Keratinocyte (primary cell): ENCODE results near the gene GDF3. TPM values are rescaled to one million over a fixed set of nuclear protein-coding genes. Genes with fewer than 3 reads are reported as not detected.

ENCODE experiments used
- DNase-seq: peaks from one replicate; pipeline ENCODE4 v3.0.0-alpha.2; 2011; ENCODE audit warnings: low read depth, missing footprints, low spot score
- FAIRE-seq: peaks from 2 replicates; lab custom pipeline; 2011; peaks lifted over from hg19 to GRCh38; lab: Jason Lieb, UNC
- H2AFZ ChIP-seq: 2 replicates; pipeline ENCODE4 v1.6.0; 2012; ENCODE audit warnings: low read length, control low read depth, inconsistent platforms; ENCODE audit not compliant: control insufficient read depth
- H3K27ac ChIP-seq: 2 replicates; pipeline ENCODE4 v1.5.1; 2011; ENCODE audit warnings: low read length; ENCODE audit not compliant: control insufficient read depth, insufficient read depth
- H3K27me3 ChIP-seq: 3 replicates; pipeline ENCODE4 v1.6.0; 2011; ENCODE audit warnings: low read length; ENCODE audit not compliant: control insufficient read depth, insufficient read depth; ENCODE audit errors: extremely low read depth
- H3K36me3 ChIP-seq, 2 experiments: 2 replicates in 1 of 2; 3 replicates in 1 of 2; pipeline ENCODE4 v1.5.1; 2011; ENCODE audit warnings: low read length in 2 of 2, mild to moderate bottlenecking in 1 of 2; ENCODE audit not compliant: control insufficient read depth in 2 of 2, insufficient read depth in 2 of 2; ENCODE audit errors: extremely low read depth in 1 of 2
- H3K4me1 ChIP-seq: 3 replicates; pipeline ENCODE4 v1.5.1; 2011; ENCODE audit warnings: low read length; ENCODE audit not compliant: control insufficient read depth, insufficient read depth; ENCODE audit errors: extremely low read depth
- H3K4me2 ChIP-seq: 3 replicates; pipeline ENCODE4 v1.6.0; 2011; ENCODE audit warnings: low read depth, low read length; ENCODE audit not compliant: control insufficient read depth, insufficient read depth; ENCODE audit errors: extremely low read depth
- H3K4me3 ChIP-seq, 3 experiments: fragments of 200-600 bp in 1 of 3; sonication (generic) in 1 of 3; 2 replicates in 2 of 3; 3 replicates in 1 of 3; pipeline ENCODE4 v1.5.1; 2011 to 2016; ENCODE audit warnings: low read length in 3 of 3, mild to moderate bottlenecking in 3 of 3, control low read depth in 2 of 3, inconsistent platforms in 1 of 3, low read depth in 1 of 3, mixed read lengths in 1 of 3, mixed run types in 1 of 3, moderate library complexity in 1 of 3; ENCODE audit not compliant: control insufficient read depth in 2 of 3, insufficient read depth in 2 of 3; ENCODE audit errors: extremely low read depth in 1 of 3
- H3K79me2 ChIP-seq: 2 replicates; pipeline ENCODE4 v1.6.0; 2012; ENCODE audit warnings: low read length; ENCODE audit not compliant: control insufficient read depth, insufficient read depth
- H3K9ac ChIP-seq: 3 replicates; pipeline ENCODE4 v1.6.0; 2011; ENCODE audit warnings: low read length; ENCODE audit not compliant: control insufficient read depth, insufficient read depth; ENCODE audit errors: extremely low read depth
- H3K9me1 ChIP-seq: 3 replicates; pipeline ENCODE4 v1.6.0; 2011; ENCODE audit warnings: low read length; ENCODE audit not compliant: control insufficient read depth, insufficient read depth; ENCODE audit errors: extremely low read depth
- H3K9me3 ChIP-seq: 2 replicates; pipeline ENCODE4 v1.5.1; 2012; ENCODE audit warnings: low read depth, low read length; ENCODE audit not compliant: control insufficient read depth
- H4K20me1 ChIP-seq: 3 replicates; pipeline ENCODE4 v1.6.0; 2011; ENCODE audit warnings: low read length; ENCODE audit not compliant: control insufficient read depth, insufficient read depth; ENCODE audit errors: extremely low read depth
- EZH2 ChIP-seq: IDR thresholded peaks from one replicate; pipeline ENCODE4 v1.6.1; 2012; ENCODE audit warnings: inconsistent platforms, mild to moderate bottlenecking, low read length, moderate library complexity
- dilution Hi-C: fragments of 300-500 bp; cut with MboI; formaldehyde crosslinking; loops from one replicate; pipeline ENCODE4 v1.7.0; 2020; ENCODE audit warnings: low sequenced_read_pairs; ENCODE audit not compliant: extremely low pct_ligation_motif_present
- polyA minus RNA-seq, 3 experiments: library from RNA; depleted of rRNA, polyadenylated mRNA; stranded (reverse); fragments of >200 nt; gene quantifications; 1 replicate in 1 of 3; 2 replicates in 1 of 3; 3 replicates in 1 of 3; pipeline ENCODE4 v1.2.3, GENCODE V29; 2011
- polyA plus RNA-seq, 5 experiments: library from polyadenylated mRNA; depleted of rRNA in 3 of 5; stranded (reverse) in 3 of 5; stranded (forward) in 1 of 5; unstranded in 1 of 5; fragments of >200 nt; gene quantifications; 1 replicate in 1 of 5; 2 replicates in 3 of 5; 3 replicates in 1 of 5; pipeline versions ENCODE4 v1.2.1 to v1.2.3, GENCODE V29; 2011 to 2012; ENCODE audit warnings: missing spikeins in 2 of 5, low read depth in 1 of 5, low replicate concordance in 1 of 5
- TF ChIP-seq, protein P1 (sequence below), 3 experiments: IDR thresholded peaks in 1 of 3; conservative IDR thresholded peaks in 1 of 3; optimal IDR thresholded peaks in 1 of 3; 2 replicates in 2 of 3; 3 replicates in 1 of 3; pipeline versions ENCODE3 to v1.5.1; 2011; ENCODE audit warnings: low read length in 3 of 3, mild to moderate bottlenecking in 3 of 3, moderate library complexity in 2 of 3, control low read depth in 1 of 3, inconsistent platforms in 1 of 3; ENCODE audit not compliant: insufficient read depth in 2 of 3; ENCODE audit errors: extremely low read depth in 1 of 3

Gene GDF3
- not detected in 3 replicates for polyA plus RNA-seq
- not detected for polyA plus RNA-seq (2011; ENCODE audit: low read depth)
- polyA plus RNA-seq (2011; cell fraction: cytosol; rRNA removed), result not detected in 2 replicates
- polyA plus RNA-seq (2011; cell fraction: nucleus; rRNA removed), result not detected in 2 replicates
- not detected in 2 replicates for polyA plus RNA-seq (2012; ENCODE audit: low replicate concordance)
- polyA minus RNA-seq, result not detected in 3 replicates
- polyA minus RNA-seq (2011; cell fraction: cytosol; rRNA and poly(A)+ RNA removed), result not detected
- not detected in 2 replicates for polyA minus RNA-seq (2011; cell fraction: nucleus; rRNA and poly(A)+ RNA removed)

DNA sequence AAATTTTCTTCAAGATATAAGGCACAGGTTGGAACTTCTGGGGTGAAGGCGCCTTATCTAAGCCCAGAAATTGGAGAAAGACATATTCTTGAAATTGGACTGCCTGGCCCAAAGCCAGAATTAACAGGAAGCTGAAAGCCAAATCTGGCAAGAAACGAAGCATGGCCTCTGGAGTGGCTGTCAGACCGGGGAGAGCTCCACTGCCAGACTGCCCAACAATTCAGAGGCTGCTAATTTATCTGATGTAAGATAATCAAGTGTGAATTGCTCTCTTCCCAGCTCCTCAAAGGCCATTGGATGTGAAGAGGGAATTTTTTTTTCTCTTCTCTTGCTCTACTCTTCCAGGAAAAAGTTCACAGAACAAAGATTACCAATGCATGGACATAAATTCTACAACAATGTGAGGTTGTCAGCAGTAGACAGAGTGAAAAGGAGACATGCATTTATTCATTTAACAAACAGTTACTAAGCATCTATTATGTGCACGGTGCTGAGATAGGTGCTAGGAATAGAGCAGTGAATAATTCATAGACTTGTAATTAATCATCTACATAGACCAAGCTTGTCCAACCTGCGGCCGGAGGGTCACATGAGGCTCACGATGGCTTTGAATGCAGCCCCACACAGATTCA lies at the start of gene GDF3:
GDF3 (minus strand) TSS at position 210 of the 632 bp plus-strand sequence; CDS start at position 163, 47 bp downstream.
- Histone ChIP-seq H3K9me1 (no peaks in the 10 kb centered on the region), H3K79me2 (no peaks in the 10 kb centered on the region), H3K9ac (no peak within 1 kb of the TSS), H3K36me3 (no peaks in the 10 kb centered on the region), H3K4me2 (no peak within 1 kb of the TSS), H3K4me3 (no peak within 1 kb of the TSS), H3K9me3 (no peaks in the 10 kb centered on the region), H3K27ac (no peak within 1 kb of the TSS), H4K20me1 (no peaks in the 10 kb centered on the region), H2AFZ (no peak within 1 kb of the TSS), H3K27me3 (no peaks in the 10 kb centered on the region), H3K4me1 (no peaks in the 10 kb centered on the region)
- dilution Hi-C loops, result no loop called here
- DNase-seq, result no peak
- TF ChIP-seq, protein P1, sequence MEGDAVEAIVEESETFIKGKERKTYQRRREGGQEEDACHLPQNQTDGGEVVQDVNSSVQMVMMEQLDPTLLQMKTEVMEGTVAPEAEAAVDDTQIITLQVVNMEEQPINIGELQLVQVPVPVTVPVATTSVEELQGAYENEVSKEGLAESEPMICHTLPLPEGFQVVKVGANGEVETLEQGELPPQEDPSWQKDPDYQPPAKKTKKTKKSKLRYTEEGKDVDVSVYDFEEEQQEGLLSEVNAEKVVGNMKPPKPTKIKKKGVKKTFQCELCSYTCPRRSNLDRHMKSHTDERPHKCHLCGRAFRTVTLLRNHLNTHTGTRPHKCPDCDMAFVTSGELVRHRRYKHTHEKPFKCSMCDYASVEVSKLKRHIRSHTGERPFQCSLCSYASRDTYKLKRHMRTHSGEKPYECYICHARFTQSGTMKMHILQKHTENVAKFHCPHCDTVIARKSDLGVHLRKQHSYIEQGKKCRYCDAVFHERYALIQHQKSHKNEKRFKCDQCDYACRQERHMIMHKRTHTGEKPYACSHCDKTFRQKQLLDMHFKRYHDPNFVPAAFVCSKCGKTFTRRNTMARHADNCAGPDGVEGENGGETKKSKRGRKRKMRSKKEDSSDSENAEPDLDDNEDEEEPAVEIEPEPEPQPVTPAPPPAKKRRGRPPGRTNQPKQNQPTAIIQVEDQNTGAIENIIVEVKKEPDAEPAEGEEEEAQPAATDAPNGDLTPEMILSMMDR (optimal IDR thresholded peaks at IDR 0.05 in 1 of 3, IDR thresholded peaks at IDR 0.05 in 1 of 3, conservative IDR thresholded peaks at IDR 0.05 in 1 of 3; ENCODE audit: extremely low read depth in 1 of 3, insufficient read depth in 2 of 3, low read length in 3 of 3), result no peak
- TF ChIP-seq EZH2, result no peak
- no peak for FAIRE-seq

DNA sequence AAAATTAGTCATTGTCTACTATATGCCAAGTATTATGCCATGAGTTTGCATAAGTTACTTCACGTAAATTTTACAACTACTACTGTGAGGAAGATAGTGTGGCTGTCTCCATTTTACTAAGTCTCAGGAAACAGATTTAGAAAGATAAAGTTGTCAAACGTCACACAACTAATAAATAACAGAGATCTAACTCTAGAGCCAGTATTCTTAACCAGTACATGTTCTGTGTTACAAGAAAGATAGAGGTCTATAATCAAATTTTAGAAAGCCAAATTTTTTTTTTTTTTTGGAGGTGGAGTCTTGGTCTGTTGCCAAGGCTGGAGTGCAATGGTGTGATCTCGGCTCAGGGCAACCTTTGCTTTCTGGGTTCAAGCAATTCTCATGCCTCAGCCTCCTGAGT lies 37.4 kb upstream of the GDF3 start:
- Histone ChIP-seq H3K4me1 (no peaks in the 10 kb centered on the region), H3K4me2 (no peak overlapping the region), H3K9me3 (no peaks in the 10 kb centered on the region), H3K4me3 (no peak overlapping the region), H4K20me1 (no peaks in the 10 kb centered on the region), H3K79me2 (no peaks in the 10 kb centered on the region), H3K27ac (no peak overlapping the region), H3K9me1 (no peaks in the 10 kb centered on the region), H3K27me3 (no peaks in the 10 kb centered on the region), H3K9ac (no peak overlapping the region), H2AFZ (no peak overlapping the region), H3K36me3 (no peaks in the 10 kb centered on the region)
- FAIRE-seq (no peak), DNase-seq (no peak)
- dilution Hi-C loops, result no loop called here
- TF ChIP-seq, protein P1 (optimal IDR thresholded peaks at IDR 0.05 in 1 of 3, IDR thresholded peaks at IDR 0.05 in 1 of 3, conservative IDR thresholded peaks at IDR 0.05 in 1 of 3; ENCODE audit: extremely low read depth in 1 of 3, insufficient read depth in 2 of 3, low read length in 3 of 3), result no peak
- TF ChIP-seq EZH2, result no peak
